IMR-90 (cell line): ENCODE measurements around the gene PPP2R2D. TPM values are rescaled to one million over a fixed set of nuclear protein-coding genes. Genes with fewer than 3 reads are reported as not detected.

ENCODE experiments used
- ATAC-seq: fragments of 200-7000 bp; cut with Tn5 transposase; 2 replicates; pipeline ENCODE4 v1.9.1; 2020; ENCODE audit warnings: low read depth, mild to moderate bottlenecking, moderate library complexity
- BruUV-seq: library from RNA; stranded (reverse); fragments of 400-500 nt; replicated peaks from 2 replicates; lab custom pipeline; 2021; lab: Mats Ljungman, UMichigan
- CTCF ChIA-PET: fragments of 300-600 bp; formaldehyde crosslinking; extraction: SDS; loops from one replicate; lab custom pipeline; 2021; ENCODE audit warnings: antibody characterized with exemption; lab: Yijun Ruan, JAX
- POLR2A ChIA-PET: fragments of 300-600 bp; sonication (Branson Sonifier 250); formaldehyde crosslinking; loops from one replicate; lab custom pipeline; 2022; ENCODE audit warnings: antibody characterized with exemption; ENCODE audit not compliant: unreplicated experiment; lab: Charles Lee
- DNase-seq: peaks from one replicate; pipeline ENCODE4 v3.0.0; 2013
- H2AFZ ChIP-seq: replicated peaks from 2 replicates; pipeline ENCODE3; 2013; ENCODE audit warnings: low read length, mild to moderate bottlenecking; ENCODE audit not compliant: poor library complexity
- H2AK5ac ChIP-seq: 2 replicates; pipeline ENCODE4 v1.6.1; 2013; ENCODE audit warnings: low read depth, low read length, inconsistent platforms
- H2AK9ac ChIP-seq: replicated peaks from 2 replicates; pipeline ENCODE3; 2013; ENCODE audit warnings: mild to moderate bottlenecking, low read depth, low read length, moderate library complexity; ENCODE audit not compliant: poor library complexity
- H2BK120ac ChIP-seq: 2 replicates; pipeline ENCODE4 v1.6.1; 2013; ENCODE audit warnings: low read depth, low read length, inconsistent platforms
- H2BK15ac ChIP-seq: 3 replicates; pipeline ENCODE4 v1.6.1; 2013; ENCODE audit warnings: low read depth, low read length, inconsistent platforms
- H2BK20ac ChIP-seq: 2 replicates; pipeline ENCODE4 v1.6.1; 2013; ENCODE audit warnings: low read depth, mild to moderate bottlenecking, inconsistent platforms, low read length, moderate library complexity
- H2BK5ac ChIP-seq: 2 replicates; pipeline ENCODE4 v1.6.1; 2013; ENCODE audit warnings: mild to moderate bottlenecking, low read depth, low read length, inconsistent platforms; ENCODE audit not compliant: poor library complexity, severe bottlenecking
- H3K14ac ChIP-seq: replicated peaks from 2 replicates; pipeline ENCODE4 v1.6.1; 2013; ENCODE audit warnings: low read depth, low read length, inconsistent platforms
- H3K18ac ChIP-seq: 2 replicates; pipeline ENCODE4 v1.6.1; 2013; ENCODE audit warnings: low read depth, low read length, control low read depth
- H3K23ac ChIP-seq: 2 replicates; pipeline ENCODE4 v1.6.1; 2013; ENCODE audit warnings: low read depth, low read length, inconsistent platforms
- H3K27ac ChIP-seq: 2 replicates; pipeline ENCODE4 v1.5.1; 2013; ENCODE audit warnings: mild to moderate bottlenecking, control low read depth, low read length; ENCODE audit not compliant: insufficient read depth
- H3K27me3 ChIP-seq: 2 replicates; pipeline ENCODE4 v1.6.1; 2013; ENCODE audit warnings: low read length; ENCODE audit not compliant: control insufficient read depth, insufficient read depth
- H3K36me3 ChIP-seq: 2 replicates; pipeline ENCODE4 v1.6.1; 2013; ENCODE audit warnings: low read length, mixed read lengths; ENCODE audit not compliant: control insufficient read depth, insufficient read depth
- H3K4ac ChIP-seq: 2 replicates; pipeline ENCODE4 v1.6.1; 2013; ENCODE audit warnings: low read depth, low read length, inconsistent platforms
- H3K4me1 ChIP-seq: 2 replicates; pipeline ENCODE4 v1.6.1; 2013; ENCODE audit warnings: low read length, mixed read lengths; ENCODE audit not compliant: control insufficient read depth, insufficient read depth
- H3K4me2 ChIP-seq: 2 replicates; pipeline ENCODE4 v1.6.1; 2013; ENCODE audit warnings: low read depth, mild to moderate bottlenecking, control low read depth, low read length, moderate library complexity
- H3K4me3 ChIP-seq: 2 replicates; pipeline ENCODE4 v1.5.1; 2013; ENCODE audit warnings: low read depth, mild to moderate bottlenecking, control low read depth, low read length, moderate library complexity; ENCODE audit not compliant: insufficient read depth
- H3K56ac ChIP-seq: 2 replicates; pipeline ENCODE4 v1.6.1; 2013; ENCODE audit warnings: low read length, inconsistent platforms; ENCODE audit not compliant: insufficient read depth; ENCODE audit errors: extremely low read depth
- H3K79me1 ChIP-seq, 2 experiments: 2 replicates each; pipeline ENCODE4 v1.6.1; 2013; ENCODE audit warnings: low read length in 2 of 2, inconsistent platforms in 1 of 2, low read depth in 1 of 2
- H3K9ac ChIP-seq: 2 replicates; pipeline ENCODE4 v1.6.1; 2013; ENCODE audit warnings: low read depth, low read length, control low read depth
- H3K9me1 ChIP-seq: 2 replicates; pipeline ENCODE4 v1.6.1; 2013; ENCODE audit warnings: low read length, inconsistent platforms; ENCODE audit not compliant: insufficient read depth
- H3K9me3 ChIP-seq: 2 replicates; pipeline ENCODE4 v1.6.1; 2013; ENCODE audit warnings: low read length; ENCODE audit not compliant: control insufficient read depth, insufficient read depth
- H4K20me1 ChIP-seq: 2 replicates; pipeline ENCODE4 v1.6.1; 2013; ENCODE audit warnings: low read length, inconsistent platforms; ENCODE audit not compliant: insufficient read depth
- H4K5ac ChIP-seq: 2 replicates; pipeline ENCODE4 v1.6.1; 2013; ENCODE audit warnings: mild to moderate bottlenecking, low read depth, low read length, control low read depth
- H4K8ac ChIP-seq, 2 experiments: 2 replicates each; pipeline ENCODE4 v1.6.1; 2013; ENCODE audit warnings: low read depth in 2 of 2, low read length in 2 of 2, control low read depth in 1 of 2, inconsistent platforms in 1 of 2
- H4K91ac ChIP-seq: 2 replicates; pipeline ENCODE4 v1.6.1; 2013; ENCODE audit warnings: low read depth, low read length, inconsistent platforms; ENCODE audit not compliant: insufficient read depth
- MAFK ChIP-seq: IDR thresholded peaks from 2 replicates; pipeline ENCODE4 v1.6.1; 2012; ENCODE audit warnings: low read depth, low read length, improper control_type of control experiment
- SMC3 ChIP-seq: fragments of 150-350 bp; IDR thresholded peaks from 2 replicates; pipeline ENCODE4 v1.6.1; 2016; ENCODE audit warnings: low read depth, mild to moderate bottlenecking, antibody characterized with exemption, low read length, moderate library complexity
- WGBS, 2 experiments: methylation state at CpG; one replicate each; pipeline versions ENCODE4 v1.1.5 to v1.1.7; 2013; ENCODE audit warnings: missing lambda C conversion rate in 2 of 2; ENCODE audit not compliant: insufficient read length in 1 of 2; ENCODE audit errors: extremely low coverage in 2 of 2; 5-methylcytosine and 5-hydroxymethylcytosine counted together
- dilution Hi-C: fragments of 300-500 bp; cut with HindIII; formaldehyde crosslinking; loops from one replicate; pipeline ENCODE4 v1.14.3; 2018; ENCODE audit warnings: low sequenced_read_pairs; ENCODE audit not compliant: unreplicated experiment
- in situ Hi-C: fragments of 300-500 bp; cut with MboI; formaldehyde crosslinking; loops from 3 replicates; pipeline ENCODE4 v1.14.3; 2019; ENCODE audit warnings: low sequenced_read_pairs, inconsistent platforms, mixed read lengths
- intact Hi-C: fragments of 100-400 bp; cut with micrococcal nuclease; formaldehyde crosslinking; loops from 2 replicates; pipeline ENCODE4 v1.10.0; 2022
- polyA plus RNA-seq, 3 experiments: library from polyadenylated mRNA; depleted of rRNA; stranded (reverse); fragments of >200 nt; gene quantifications; 2 replicates each; pipeline ENCODE4 v1.2.3, GENCODE V29; 2012; ENCODE audit warnings: low replicate concordance in 1 of 3
- total RNA-seq: library from RNA; depleted of rRNA; stranded (reverse); fragments of >200 nt; gene quantifications from 2 replicates; pipeline ENCODE4 v1.2.3, GENCODE V29; 2012

PPP2R2D gene
- total and polyA plus RNA-seq, 2 of the 4 experiments (the other 2 are of a cell fraction): 22.8 to 23.8 TPM

GRCh38 chr10:131881104-131881880, 19.5 kb upstream of the PPP2R2D start:
- no peak overlapping the region for H2BK5ac ChIP-seq
- BruUV-seq: no TSS peak
- ATAC-seq (no peak), DNase-seq (no peak)
- intact Hi-C loops: no loop called here
- H2AFZ ChIP-seq: no peak overlapping the region
- H4K91ac ChIP-seq: no peak overlapping the region
- H3K27me3 ChIP-seq: peaks cover 4% of the 10 kb centered on the region; the same call in 1 of the 2 replicates
- no peak overlapping the region for H2BK120ac ChIP-seq
- ChIA-PET POLR2A (no interaction called here), CTCF (no interaction called here)
- no peak overlapping the region for H3K56ac ChIP-seq
- H2BK20ac ChIP-seq: no peak overlapping the region
- WGBS, 2 experiments: 60% methylated on average over 1 of the region's 15 CpGs; no CpG with 5 or more reads in 1 of the 2 experiments
- H4K5ac ChIP-seq: no peak overlapping the region
- dilution Hi-C loops: no loop called here
- H3K4me3 ChIP-seq: no peak overlapping the region
- H3K9me1 ChIP-seq: peaks cover 5% of the 10 kb centered on the region; the same call in 1 of the 2 replicates
- no peak overlapping the region for H3K23ac ChIP-seq
- H3K9me3 ChIP-seq: no peaks in the 10 kb centered on the region
- no peak overlapping the region for H3K14ac ChIP-seq
- H3K9ac ChIP-seq: no peak overlapping the region
- H2AK9ac ChIP-seq: no peak overlapping the region
- in situ Hi-C loops: loop anchor here (10.0 kb wide), 1 partner anchor 254 kb away; no protein-coding TSS in a partner anchor
- H3K18ac ChIP-seq: no peak overlapping the region
- H4K20me1 ChIP-seq: no peaks in the 10 kb centered on the region
- H3K4me2 ChIP-seq: no peak overlapping the region
- no peak overlapping the region for H3K27ac ChIP-seq
- no peak overlapping the region for H3K4ac ChIP-seq
- no peaks in the 10 kb centered on the region for H3K79me1 ChIP-seq
- H2BK15ac ChIP-seq: no peak overlapping the region
- no peak overlapping the region for H2AK5ac ChIP-seq
- no peaks in the 10 kb centered on the region for H3K4me1 ChIP-seq
- TF ChIP-seq SMC3 (no peak), MAFK (no peak)
- no peaks in the 10 kb centered on the region for H3K36me3 ChIP-seq
- H4K8ac ChIP-seq: no peak overlapping the region
